Loucy (cell line): Measurements from ENCODE around the gene FAM20C.
A peak's percentile ranks its signal among the peaks of the same experiment; 100 is the strongest.

ENCODE experiments used
- H2AFZ ChIP-seq: fragments of 200-600 bp; sonication (generic); 2 replicates; pipeline ENCODE4 v1.6.0; 2016; ENCODE audit warnings: antibody characterized with exemption, mild to moderate bottlenecking, low read length, moderate library complexity
- H3F3A ChIP-seq: fragments of 200-600 bp; 2 replicates; pipeline ENCODE4 v1.6.0; 2016; ENCODE audit warnings: antibody characterized with exemption, low read depth, mild to moderate bottlenecking
- H3K27me3 ChIP-seq: fragments of 200-600 bp; sonication (generic); 2 replicates; pipeline ENCODE4 v1.6.1; 2014; ENCODE audit warnings: low read length, mild to moderate bottlenecking; ENCODE audit not compliant: insufficient read depth, poor library complexity, severe bottlenecking
- H3K36me3 ChIP-seq: fragments of 200-600 bp; sonication (generic); 2 replicates; pipeline ENCODE4 v1.6.1; 2016; ENCODE audit warnings: low read length; ENCODE audit not compliant: insufficient read depth
- H3K4me1 ChIP-seq: fragments of 200-600 bp; sonication (generic); 2 replicates; pipeline ENCODE4 v1.5.1; 2014; ENCODE audit warnings: low read length, mild to moderate bottlenecking; ENCODE audit not compliant: insufficient read depth, poor library complexity, severe bottlenecking
- H3K4me2 ChIP-seq: fragments of 200-600 bp; sonication (generic); 2 replicates; pipeline ENCODE4 v1.6.0; 2014; ENCODE audit warnings: antibody characterized with exemption, low read length, low read depth, mild to moderate bottlenecking; ENCODE audit not compliant: poor library complexity, severe bottlenecking
- H3K4me3 ChIP-seq: fragments of 200-600 bp; sonication (generic); 2 replicates; pipeline ENCODE4 v1.5.1; 2014; ENCODE audit warnings: low read length, mild to moderate bottlenecking, mixed read lengths; ENCODE audit not compliant: poor library complexity, severe bottlenecking
- H3K79me2 ChIP-seq: fragments of 200-600 bp; sonication (generic); 2 replicates; pipeline ENCODE4 v1.6.1; 2014; ENCODE audit warnings: low read length; ENCODE audit not compliant: insufficient read depth
- H3K9ac ChIP-seq: fragments of 200-600 bp; sonication (generic); 2 replicates; pipeline ENCODE4 v1.6.0; 2014; ENCODE audit warnings: mild to moderate bottlenecking, low read depth, low read length, moderate library complexity; ENCODE audit not compliant: poor library complexity, severe bottlenecking
- H3K9me2 ChIP-seq: fragments of 200-600 bp; sonication (generic); replicated peaks from 2 replicates; pipeline ENCODE4 v1.6.1; 2016; ENCODE audit warnings: low read depth, low read length, mixed read lengths
- H3K9me3 ChIP-seq: fragments of 200-600 bp; sonication (generic); 2 replicates; pipeline ENCODE4 v1.6.1; 2014; ENCODE audit warnings: mild to moderate bottlenecking, antibody characterized with exemption, low read length, low read depth; ENCODE audit not compliant: insufficient read depth
- H4K20me1 ChIP-seq: fragments of 200-600 bp; sonication (generic); 2 replicates; pipeline ENCODE4 v1.6.0; 2014; ENCODE audit warnings: antibody characterized with exemption, low read length, mild to moderate bottlenecking; ENCODE audit not compliant: insufficient read depth, poor library complexity, severe bottlenecking
- CTCF ChIP-seq: fragments of 200-600 bp; sonication (generic); conservative IDR thresholded peaks from 2 replicates; pipeline ENCODE4 v1.5.1; 2014; ENCODE audit warnings: mild to moderate bottlenecking, antibody characterized with exemption, low read length
- EZH2phosphoT487 ChIP-seq: fragments of 200-600 bp; IDR thresholded peaks from 2 replicates; pipeline ENCODE4 v1.6.1; 2018; ENCODE audit warnings: antibody characterized with exemption, mild to moderate bottlenecking, moderate library complexity, borderline replicate concordance

FAM20C gene

GRCh38 chr7:144454-144826, 47.9 kb upstream of the FAM20C start:
- TF ChIP-seq EZH2phosphoT487 (no peak), CTCF (no peak)
- no peak overlapping the region for H2AFZ ChIP-seq
- no peak overlapping the region for H3K4me2 ChIP-seq

GRCh38 chr7:145863-146262, 46.5 kb upstream of the FAM20C start:
- no peaks in the 10 kb centered on the region for H4K20me1 ChIP-seq
- no peak overlapping the region for H2AFZ ChIP-seq
- H3K9ac ChIP-seq, result no peak overlapping the region
- TF ChIP-seq EZH2phosphoT487, result no peak
- H3K4me1 ChIP-seq, result peaks cover 21% of the 10 kb centered on the region
- no peaks in the 10 kb centered on the region for H3F3A ChIP-seq
- H3K79me2 ChIP-seq, result peaks cover 6% of the 10 kb centered on the region; the same call in 1 of the 2 replicates
- H3K36me3 ChIP-seq, result no peaks in the 10 kb centered on the region
- H3K4me2 ChIP-seq, result no peak overlapping the region
- no peaks in the 10 kb centered on the region for H3K27me3 ChIP-seq
- no peak overlapping the region for H3K4me3 ChIP-seq
- no peaks in the 10 kb centered on the region; the same call in 1 of the 2 replicates for H3K9me3 ChIP-seq
- H3K9me2 ChIP-seq, result no peaks in the 10 kb centered on the region; the same call in 1 of the 2 replicates

More at GRCh38 chr7:144454-144826, 47.9 kb upstream of the FAM20C start:
- H3K36me3 ChIP-seq, result no peaks in the 10 kb centered on the region
- no peaks in the 10 kb centered on the region for H3F3A ChIP-seq
- no peak overlapping the region for H3K9ac ChIP-seq
- H3K9me3 ChIP-seq, result no peaks in the 10 kb centered on the region; the same call in 1 of the 2 replicates
- H4K20me1 ChIP-seq, result no peaks in the 10 kb centered on the region
- H3K9me2 ChIP-seq, result no peaks in the 10 kb centered on the region; the same call in 1 of the 2 replicates
- H3K79me2 ChIP-seq, result no peaks in the 10 kb centered on the region
- H3K27me3 ChIP-seq, result no peaks in the 10 kb centered on the region
- H3K4me3 ChIP-seq, result no peak overlapping the region
- H3K4me1 ChIP-seq, result peaks cover 8% of the 10 kb centered on the region

GRCh38 chr7:148543-148931, 43.8 kb upstream of the FAM20C start:
- Histone ChIP-seq H3K4me3 (peak overlapping the region; percentile 95), H4K20me1 (no peaks in the 10 kb centered on the region), H3K4me1 (peaks cover 23% of the 10 kb centered on the region), H3K9ac (peak overlapping the region; percentile 99), H3K79me2 (peaks cover 6% of the 10 kb centered on the region; the same call in 1 of the 2 replicates), H3F3A (no peaks in the 10 kb centered on the region), H2AFZ (peak overlapping the region; percentile 82), H3K27me3 (no peaks in the 10 kb centered on the region), H3K36me3 (no peaks in the 10 kb centered on the region), H3K4me2 (peak overlapping the region; percentile 92), H3K9me3 (no peaks in the 10 kb centered on the region), H3K9me2 (no peaks in the 10 kb centered on the region; the same call in 1 of the 2 replicates)
- TF ChIP-seq CTCF (no peak), EZH2phosphoT487 (no peak)
